Smooth muscle cell (in vitro differentiated cells): ENCODE measurements around the gene TTC34. TPM values are rescaled to one million over a fixed set of nuclear protein-coding genes. Genes with fewer than 3 reads are reported as not detected.

Source experiments
- DNase-seq: peaks from one replicate; lab custom pipeline; 2025; ENCODE audit not compliant: unreplicated experiment; lab: John Stamatoyannopoulos, UW
- H2AFZ ChIP-seq: fragments of 200-600 bp; sonication (generic); 2 replicates; pipeline ENCODE4 v1.6.0; 2016; ENCODE audit warnings: antibody characterized with exemption, low read depth, mild to moderate bottlenecking
- H3F3A ChIP-seq: fragments of 200-600 bp; sonication (generic); 2 replicates; pipeline ENCODE4 v1.6.0; 2017; ENCODE audit warnings: antibody characterized with exemption, low read depth
- H3K27ac ChIP-seq: fragments of 200-600 bp; sonication (generic); 2 replicates; pipeline ENCODE4 v1.5.1; 2016; ENCODE audit warnings: low read depth, mild to moderate bottlenecking
- H3K27me3 ChIP-seq: fragments of 200-600 bp; sonication (generic); 2 replicates; pipeline ENCODE4 v1.6.1; 2016; ENCODE audit warnings: low read depth, mild to moderate bottlenecking
- H3K36me3 ChIP-seq: fragments of 200-600 bp; sonication (generic); 2 replicates; pipeline ENCODE4 v1.5.1; 2016; ENCODE audit warnings: low read depth
- H3K4me1 ChIP-seq: fragments of 200-600 bp; sonication (generic); 2 replicates; pipeline ENCODE4 v1.5.1; 2016; ENCODE audit warnings: low read depth
- H3K4me2 ChIP-seq: fragments of 200-600 bp; sonication (generic); 2 replicates; pipeline ENCODE4 v1.6.0; 2016; ENCODE audit warnings: mild to moderate bottlenecking
- H3K4me3 ChIP-seq: fragments of 200-600 bp; sonication (generic); 2 replicates; pipeline ENCODE4 v1.5.1; 2016; ENCODE audit warnings: mild to moderate bottlenecking
- H3K79me2 ChIP-seq: fragments of 200-600 bp; sonication (generic); 2 replicates; pipeline ENCODE4 v1.6.0; 2016; ENCODE audit warnings: low read depth, mild to moderate bottlenecking
- H3K9ac ChIP-seq: fragments of 200-600 bp; sonication (generic); 2 replicates; pipeline ENCODE4 v1.6.0; 2016; ENCODE audit warnings: low read depth
- H3K9me3 ChIP-seq: fragments of 200-600 bp; sonication (generic); replicated peaks from 2 replicates; pipeline ENCODE4 v1.5.1; 2016; ENCODE audit warnings: low read depth
- H4K20me1 ChIP-seq: fragments of 200-600 bp; sonication (generic); 2 replicates; pipeline ENCODE4 v1.6.0; 2016; ENCODE audit warnings: low read depth
- WGBS: methylation state at CpG from one replicate; pipeline ENCODE4 v1.1.7; 2016; ENCODE audit warnings: low lambda C conversion rate; 5-methylcytosine and 5-hydroxymethylcytosine counted together
- polyA plus RNA-seq: library from polyadenylated mRNA; unstranded; fragments of >200 nt; fragmentation: Nextera tagmentation; extraction: Ambion mirVana; gene quantifications from 2 replicates; pipeline ENCODE4 v1.2.1, GENCODE V29; 2016
- total RNA-seq: library from RNA; depleted of rRNA; stranded (reverse); fragments of >200 nt; gene quantifications from 2 replicates; pipeline ENCODE4 v1.2.3, GENCODE V29; 2014
- TF ChIP-seq, protein P1 (sequence below): fragments of 200-600 bp; sonication (generic); IDR thresholded peaks from 2 replicates; pipeline ENCODE4 v1.5.1; 2017; ENCODE audit warnings: borderline replicate concordance, mild to moderate bottlenecking, antibody characterized with exemption; ENCODE audit not compliant: insufficient read depth, poor library complexity, severe bottlenecking

The TTC34 gene
- total and polyA plus RNA-seq, 2 experiments from 2014 or later = 0.01 to 0.04 TPM

DNA sequence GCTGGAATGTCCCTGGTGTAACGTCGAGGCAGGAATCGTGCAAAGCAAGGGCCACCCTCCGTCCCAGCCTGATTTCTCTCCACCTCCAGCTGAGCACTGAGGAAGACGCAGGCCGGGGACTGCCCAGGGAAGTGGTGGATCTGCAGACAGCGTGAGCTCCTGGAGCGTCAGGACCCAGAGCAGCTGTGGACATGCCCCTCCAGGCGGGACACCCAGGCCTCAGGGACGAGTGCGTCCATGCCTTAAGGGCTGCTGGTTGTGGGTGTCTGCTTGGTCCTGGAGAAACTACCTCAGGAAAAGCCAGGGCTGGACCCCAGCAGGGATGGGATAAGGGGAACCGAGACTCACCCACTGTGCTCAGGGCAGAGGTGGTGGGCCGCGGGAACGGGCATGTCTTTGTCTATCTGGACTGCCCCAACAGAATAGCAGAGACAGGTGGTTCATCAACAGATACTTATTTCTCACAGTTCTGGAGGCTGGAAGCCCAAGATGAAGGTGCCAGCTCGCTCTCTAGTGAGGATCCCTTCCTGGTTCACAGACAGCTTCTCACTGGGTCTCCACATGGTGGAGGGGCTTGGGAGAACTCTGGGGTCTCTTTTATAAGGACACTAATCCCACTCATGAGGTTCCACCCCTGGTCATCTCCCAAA lies 162.9 kb downstream of the TTC34 start:
- Histone ChIP-seq H3K4me1 (peaks cover 8% of the 10 kb centered on the region), H3K4me3 (no peak overlapping the region), H3K79me2 (no peaks in the 10 kb centered on the region), H4K20me1 (no peaks in the 10 kb centered on the region), H2AFZ (no peak overlapping the region), H3K27ac (no peak overlapping the region), H3K36me3 (no peaks in the 10 kb centered on the region), H3K9me3 (no peaks in the 10 kb centered on the region), H3K9ac (no peak overlapping the region), H3K4me2 (no peak overlapping the region), H3K27me3 (no peaks in the 10 kb centered on the region), H3F3A (no peaks in the 10 kb centered on the region)
- TF ChIP-seq, protein P1, sequence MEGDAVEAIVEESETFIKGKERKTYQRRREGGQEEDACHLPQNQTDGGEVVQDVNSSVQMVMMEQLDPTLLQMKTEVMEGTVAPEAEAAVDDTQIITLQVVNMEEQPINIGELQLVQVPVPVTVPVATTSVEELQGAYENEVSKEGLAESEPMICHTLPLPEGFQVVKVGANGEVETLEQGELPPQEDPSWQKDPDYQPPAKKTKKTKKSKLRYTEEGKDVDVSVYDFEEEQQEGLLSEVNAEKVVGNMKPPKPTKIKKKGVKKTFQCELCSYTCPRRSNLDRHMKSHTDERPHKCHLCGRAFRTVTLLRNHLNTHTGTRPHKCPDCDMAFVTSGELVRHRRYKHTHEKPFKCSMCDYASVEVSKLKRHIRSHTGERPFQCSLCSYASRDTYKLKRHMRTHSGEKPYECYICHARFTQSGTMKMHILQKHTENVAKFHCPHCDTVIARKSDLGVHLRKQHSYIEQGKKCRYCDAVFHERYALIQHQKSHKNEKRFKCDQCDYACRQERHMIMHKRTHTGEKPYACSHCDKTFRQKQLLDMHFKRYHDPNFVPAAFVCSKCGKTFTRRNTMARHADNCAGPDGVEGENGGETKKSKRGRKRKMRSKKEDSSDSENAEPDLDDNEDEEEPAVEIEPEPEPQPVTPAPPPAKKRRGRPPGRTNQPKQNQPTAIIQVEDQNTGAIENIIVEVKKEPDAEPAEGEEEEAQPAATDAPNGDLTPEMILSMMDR = no peak
- WGBS = 78% methylated on average over 16 of the region's 16 CpGs
- DNase-seq = no peak

DNA sequence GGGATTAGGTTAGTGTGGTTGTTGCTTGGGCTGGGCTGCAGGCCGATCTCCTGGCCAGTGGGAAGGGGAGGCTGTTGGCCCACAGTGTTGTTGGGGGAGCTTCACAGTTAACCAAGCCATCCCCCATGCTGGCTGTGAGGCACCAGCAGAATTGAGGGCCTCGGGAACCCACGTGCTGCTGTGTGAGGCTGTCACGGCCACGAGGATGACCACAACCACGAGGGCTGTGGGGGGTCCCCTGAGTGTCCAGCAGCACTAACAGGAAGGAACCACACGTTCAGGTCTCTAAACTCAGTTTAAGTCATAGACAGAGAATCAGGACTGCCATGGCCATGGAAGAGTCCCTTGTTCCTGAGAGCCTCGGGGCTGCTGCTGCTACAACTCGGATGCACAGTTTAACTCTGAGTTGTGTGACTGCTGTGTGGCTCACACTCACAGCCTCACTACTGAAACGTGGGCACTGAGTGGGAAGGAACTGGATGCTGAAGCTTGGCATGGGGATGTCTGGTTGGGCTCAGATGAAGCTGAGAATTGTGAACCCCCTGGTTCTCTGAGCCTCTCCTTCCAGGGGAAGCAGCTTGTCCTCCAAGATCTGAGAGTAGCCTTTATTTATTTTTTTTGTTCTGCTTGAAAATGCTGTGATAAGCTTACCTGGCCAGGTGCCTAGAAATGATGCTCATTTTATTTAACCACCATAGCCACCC lies 163.9 kb downstream of the TTC34 start:
- H3K9ac ChIP-seq = no peak overlapping the region
- DNase-seq = no peak
- no peaks in the 10 kb centered on the region for H4K20me1 ChIP-seq
- no peaks in the 10 kb centered on the region for H3K27me3 ChIP-seq
- no peak overlapping the region for H2AFZ ChIP-seq
- H3K79me2 ChIP-seq = no peaks in the 10 kb centered on the region
- no peak overlapping the region for H3K27ac ChIP-seq
- H3K4me2 ChIP-seq = no peak overlapping the region
- WGBS = 78% methylated on average over 10 of the region's 10 CpGs
- peaks cover 8% of the 10 kb centered on the region for H3K4me1 ChIP-seq
- no peak overlapping the region for H3K4me3 ChIP-seq
- TF ChIP-seq, protein P1 = no peak
- no peaks in the 10 kb centered on the region for H3F3A ChIP-seq
- no peaks in the 10 kb centered on the region for H3K36me3 ChIP-seq
- no peaks in the 10 kb centered on the region for H3K9me3 ChIP-seq

DNA sequence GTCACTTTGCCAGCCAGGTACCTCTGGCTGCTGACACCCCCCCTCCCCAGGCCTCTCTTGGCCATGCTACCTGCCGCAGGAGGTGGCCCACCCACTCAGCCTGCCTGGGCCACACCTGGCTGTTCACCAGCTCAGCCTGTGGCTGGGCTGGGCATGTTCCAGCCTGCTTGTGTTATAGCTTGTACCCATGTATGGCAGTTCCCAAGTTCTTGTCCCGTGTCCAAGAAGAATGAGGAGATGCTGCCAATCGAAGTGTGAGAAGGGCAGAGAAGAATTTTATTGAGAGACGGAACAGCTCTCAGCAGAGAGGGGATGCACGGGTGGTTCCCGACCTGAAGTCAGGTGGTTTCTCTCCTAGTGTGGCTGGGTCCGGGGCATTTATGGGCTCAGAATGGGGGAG lies 164.8 kb downstream of the TTC34 start:
- no peak overlapping the region for H2AFZ ChIP-seq
- no peaks in the 10 kb centered on the region for H3K36me3 ChIP-seq

More for the DNA sequence above, 164.8 kb downstream of the TTC34 start:
- 73% methylated on average over 7 of the region's 7 CpGs for WGBS
- H3K9me3 ChIP-seq = no peaks in the 10 kb centered on the region
- no peak overlapping the region for H3K4me2 ChIP-seq
- TF ChIP-seq, protein P1 = no peak
- H4K20me1 ChIP-seq = no peaks in the 10 kb centered on the region
- peaks cover 2% of the 10 kb centered on the region for H3K4me1 ChIP-seq
- H3K27me3 ChIP-seq = no peaks in the 10 kb centered on the region
- DNase-seq = no peak
- H3K79me2 ChIP-seq = no peaks in the 10 kb centered on the region
- H3F3A ChIP-seq = no peaks in the 10 kb centered on the region
- no peak overlapping the region for H3K27ac ChIP-seq
- no peak overlapping the region for H3K9ac ChIP-seq
- no peak overlapping the region for H3K4me3 ChIP-seq
